SK-N-MC (cell line): ENCODE data around the gene ABCB9.
A peak's percentile ranks its signal among the peaks of the same experiment; 100 is the strongest.

Source experiments
- EZH2 ChIP-seq: fragments of 200-600 bp; sonication (generic); IDR thresholded peaks from one replicate; pipeline ENCODE4 v1.6.1; 2017; ENCODE audit warnings: antibody characterized with exemption
- FOXP2 ChIP-seq: optimal IDR thresholded peaks from 2 replicates; pipeline ENCODE3; 2011; ENCODE audit warnings: mild to moderate bottlenecking, moderate library complexity; ENCODE audit not compliant: insufficient read depth; ENCODE audit errors: extremely low read length, control extremely low read depth
- POLR2AphosphoS5 ChIP-seq: IDR thresholded peaks from 2 replicates; pipeline ENCODE4 v1.6.1; 2012; ENCODE audit warnings: mild to moderate bottlenecking, low read depth, low read length, borderline replicate concordance

- TF ChIP-seq EZH2, result no peak
- TF ChIP-seq POLR2AphosphoS5, result no peak
- TF ChIP-seq FOXP2, result peak; percentile 60
These were observed 85.6 kb downstream of the ABCB9 start for GRCh38 chr12:122880668-122881067.
